Mammary epithelial cell (primary cell): ENCODE measurements around the gene COG3.

Source experiments
- EZH2 ChIP-seq: IDR thresholded peaks from 2 replicates; pipeline ENCODE4 v1.6.1; 2012; ENCODE audit warnings: low read length, inconsistent platforms, borderline replicate concordance
- TF ChIP-seq, protein P1 (sequence below), 2 donors: IDR thresholded peaks in 1 of 2; conservative IDR thresholded peaks in 1 of 2; 2 replicates each; pipeline ENCODE4 v1.5.1; 2011 to 2012; ENCODE audit warnings: inconsistent platforms in 2 of 2, low read length in 2 of 2, mild to moderate bottlenecking in 2 of 2, control low read depth in 1 of 2, low read depth in 1 of 2; ENCODE audit not compliant: insufficient read depth in 1 of 2; ENCODE audit errors: extremely low read depth in 1 of 2

DNA sequence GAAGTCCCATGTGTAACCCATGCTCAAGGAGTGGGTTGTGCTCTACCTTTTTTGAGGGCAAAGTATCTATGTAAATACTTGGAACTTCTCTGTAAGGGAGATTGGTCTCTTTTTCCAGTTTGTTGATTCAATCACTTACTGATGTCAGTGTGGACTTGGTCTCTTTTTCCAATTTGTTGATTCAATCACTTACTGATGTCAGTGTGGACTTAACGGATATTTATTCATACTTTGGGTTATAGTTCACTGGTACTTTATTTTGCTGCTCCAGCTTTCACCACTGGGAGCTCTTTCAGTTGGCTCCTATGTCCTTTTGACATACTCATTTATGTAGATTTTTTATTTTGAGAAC is 36.4 kb downstream of the COG3 start:
- TF ChIP-seq, protein P1, sequence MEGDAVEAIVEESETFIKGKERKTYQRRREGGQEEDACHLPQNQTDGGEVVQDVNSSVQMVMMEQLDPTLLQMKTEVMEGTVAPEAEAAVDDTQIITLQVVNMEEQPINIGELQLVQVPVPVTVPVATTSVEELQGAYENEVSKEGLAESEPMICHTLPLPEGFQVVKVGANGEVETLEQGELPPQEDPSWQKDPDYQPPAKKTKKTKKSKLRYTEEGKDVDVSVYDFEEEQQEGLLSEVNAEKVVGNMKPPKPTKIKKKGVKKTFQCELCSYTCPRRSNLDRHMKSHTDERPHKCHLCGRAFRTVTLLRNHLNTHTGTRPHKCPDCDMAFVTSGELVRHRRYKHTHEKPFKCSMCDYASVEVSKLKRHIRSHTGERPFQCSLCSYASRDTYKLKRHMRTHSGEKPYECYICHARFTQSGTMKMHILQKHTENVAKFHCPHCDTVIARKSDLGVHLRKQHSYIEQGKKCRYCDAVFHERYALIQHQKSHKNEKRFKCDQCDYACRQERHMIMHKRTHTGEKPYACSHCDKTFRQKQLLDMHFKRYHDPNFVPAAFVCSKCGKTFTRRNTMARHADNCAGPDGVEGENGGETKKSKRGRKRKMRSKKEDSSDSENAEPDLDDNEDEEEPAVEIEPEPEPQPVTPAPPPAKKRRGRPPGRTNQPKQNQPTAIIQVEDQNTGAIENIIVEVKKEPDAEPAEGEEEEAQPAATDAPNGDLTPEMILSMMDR (conservative IDR thresholded peaks at IDR 0.05 in 1 of 2, IDR thresholded peaks at IDR 0.05 in 1 of 2; ENCODE audit: extremely low read depth in 1 of 2, insufficient read depth in 1 of 2, low read depth in 1 of 2, low read length in 2 of 2): no peak
- no peak for TF ChIP-seq EZH2
